GM19452 (cell line): ENCODE results near the gene OR56A1.
"Not testable (repeated sequence)": the region's sequence is repeated elsewhere in the genome, so short reads cannot be mapped to it uniquely, and the experiment has no call there.

ENCODE experiments used
- ATAC-seq: cut with Tn5 transposase; IDR thresholded peaks from one replicate; pipeline ENCODE4 v1.9.1; 2021; ENCODE audit not compliant: unreplicated experiment

Gene OR56A1

GRCh38 chr11:6030708-6031405 lies at the start of gene OR56A1:
Gene OR56A1, minus strand, starts transcription at chr11:6030758. Its CDS starts 3,066 bp downstream, at chr11:6027692.
- ATAC-seq, result no peak

- no peak for ATAC-seq
These were observed 48.9 kb upstream of the OR56A1 start for GRCh38 chr11:6079463-6079862.

GRCh38 chr11:6077723-6078122 lies 47.2 kb upstream of the OR56A1 start:
- no peak for ATAC-seq

- ATAC-seq, result not testable (repeated sequence)
These were observed 45.9 kb upstream of the OR56A1 start for GRCh38 chr11:6076443-6076842.

GRCh38 chr11:6067502-6067901 lies 36.9 kb upstream of the OR56A1 start:
- ATAC-seq, result no peak

- ATAC-seq, result peak; percentile 51
These were observed 32.3 kb upstream of the OR56A1 start for GRCh38 chr11:6062691-6063358.

- ATAC-seq, result no peak
These were observed 30.9 kb upstream of the OR56A1 start for GRCh38 chr11:6061475-6061874.

GRCh38 chr11:6057452-6057851 lies 26.9 kb upstream of the OR56A1 start:
- ATAC-seq, result no peak

GRCh38 chr11:6055569-6055968 lies 25.0 kb upstream of the OR56A1 start:
- ATAC-seq, result no peak

- ATAC-seq, result no peak
These were observed 21.8 kb upstream of the OR56A1 start for GRCh38 chr11:6052374-6052773.

- ATAC-seq, result no peak
These were observed 10.3 kb upstream of the OR56A1 start for GRCh38 chr11:6040874-6041273.

- no peak for ATAC-seq
These were observed 3.1 kb downstream of the OR56A1 start for GRCh38 chr11:6027501-6027900.

GRCh38 chr11:6025056-6025455 lies 5.5 kb downstream of the OR56A1 start:
- no peak for ATAC-seq

GRCh38 chr11:6022956-6023355 lies 7.6 kb downstream of the OR56A1 start:
- ATAC-seq, result no peak

GRCh38 chr11:6013042-6013441 lies 17.5 kb downstream of the OR56A1 start:
- no peak for ATAC-seq

GRCh38 chr11:6012035-6012668 lies 18.4 kb downstream of the OR56A1 start:
- ATAC-seq, result no peak

GRCh38 chr11:6006846-6007245 lies 23.7 kb downstream of the OR56A1 start, which contains the start of gene OR56A4:
Gene OR56A4, minus strand, starts transcription at chr11:6006946. Its CDS starts 3,954 bp downstream, at chr11:6002992.
- ATAC-seq, result no peak

GRCh38 chr11:6006395-6006794 lies 24.2 kb downstream of the OR56A1 start:
- no peak for ATAC-seq

- no peak for ATAC-seq
These were observed 28.3 kb downstream of the OR56A1 start for GRCh38 chr11:6002202-6002699.

GRCh38 chr11:5994791-5995190 lies 35.8 kb downstream of the OR56A1 start:
- ATAC-seq, result no peak

- ATAC-seq, result no peak
These were observed 37.8 kb downstream of the OR56A1 start for GRCh38 chr11:5992604-5993251.
